Epidermal melanocyte (primary cell): ENCODE data around the gene INF2.
"Not testable (repeated sequence)": the region's sequence is repeated elsewhere in the genome, so short reads cannot be mapped to it uniquely, and the experiment has no call there.

Experiments used
- DNase-seq: peaks from one replicate; pipeline ENCODE4 v3.0.0; 2011; ENCODE audit warnings: low spot score; ENCODE audit not compliant: insufficient read length

The INF2 gene

DNA sequence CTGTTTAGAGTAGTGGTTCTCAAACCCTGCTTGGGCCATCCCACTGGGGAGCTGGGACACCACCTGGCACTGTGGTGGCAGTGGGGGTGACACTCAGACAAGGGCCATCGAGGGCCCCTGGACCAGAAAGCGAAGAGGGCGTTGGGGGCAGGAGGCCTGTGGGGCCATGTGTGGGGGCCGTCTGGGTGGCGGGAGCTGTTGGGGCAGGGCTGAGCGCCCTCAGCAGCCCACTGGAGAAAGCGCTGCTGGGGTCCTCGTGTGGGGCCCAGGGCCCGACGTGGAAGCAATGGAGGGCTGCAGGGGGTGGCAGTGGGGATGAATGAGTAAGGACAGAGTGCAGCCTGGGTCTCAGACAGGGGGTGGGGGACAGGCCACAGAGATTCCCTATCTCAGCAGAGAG is 28.7 kb downstream of the INF2 start:
- DNase-seq = no peak

DNA sequence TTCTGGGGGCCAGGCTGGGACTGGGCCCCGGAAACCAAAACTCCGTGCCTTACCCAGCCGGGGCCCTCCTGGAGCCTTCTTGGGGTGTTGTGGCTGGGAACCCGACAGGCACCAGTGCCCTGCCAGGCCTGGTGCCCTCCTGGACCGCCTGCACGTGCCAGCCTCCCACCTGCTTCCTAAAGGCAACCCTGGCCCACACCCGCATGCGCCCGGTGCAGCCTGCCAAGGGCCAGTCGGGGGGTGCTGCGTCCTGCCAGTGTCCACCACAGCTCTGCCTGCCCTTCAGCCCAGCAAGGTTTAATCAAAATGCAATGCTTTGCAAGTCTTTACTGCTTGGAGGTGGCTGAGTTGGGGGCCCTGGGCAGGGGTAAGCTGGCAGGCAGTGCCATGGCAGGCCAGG is 29.5 kb downstream of the INF2 start:
- DNase-seq = no peak

DNA sequence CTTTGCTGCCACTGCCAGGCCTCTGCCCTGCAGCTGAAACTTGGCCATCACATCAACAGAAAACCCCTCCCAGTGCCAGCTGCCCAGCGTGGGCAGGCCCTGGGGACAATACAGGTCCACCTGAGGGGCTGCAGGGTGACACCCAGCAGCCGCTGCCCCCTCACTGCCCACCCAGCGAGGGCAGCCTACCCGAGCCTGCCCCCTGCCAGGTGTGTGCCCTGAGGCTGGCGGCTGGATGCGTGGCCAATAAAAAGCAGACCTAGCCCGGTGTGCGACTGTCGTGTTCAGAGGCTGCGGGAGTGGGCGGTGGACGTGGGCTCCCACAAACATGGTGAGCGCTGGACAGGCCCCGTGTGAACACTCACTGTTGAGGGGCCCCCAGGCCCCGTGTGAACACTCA is 29.9 kb downstream of the INF2 start:
- no peak for DNase-seq

DNA sequence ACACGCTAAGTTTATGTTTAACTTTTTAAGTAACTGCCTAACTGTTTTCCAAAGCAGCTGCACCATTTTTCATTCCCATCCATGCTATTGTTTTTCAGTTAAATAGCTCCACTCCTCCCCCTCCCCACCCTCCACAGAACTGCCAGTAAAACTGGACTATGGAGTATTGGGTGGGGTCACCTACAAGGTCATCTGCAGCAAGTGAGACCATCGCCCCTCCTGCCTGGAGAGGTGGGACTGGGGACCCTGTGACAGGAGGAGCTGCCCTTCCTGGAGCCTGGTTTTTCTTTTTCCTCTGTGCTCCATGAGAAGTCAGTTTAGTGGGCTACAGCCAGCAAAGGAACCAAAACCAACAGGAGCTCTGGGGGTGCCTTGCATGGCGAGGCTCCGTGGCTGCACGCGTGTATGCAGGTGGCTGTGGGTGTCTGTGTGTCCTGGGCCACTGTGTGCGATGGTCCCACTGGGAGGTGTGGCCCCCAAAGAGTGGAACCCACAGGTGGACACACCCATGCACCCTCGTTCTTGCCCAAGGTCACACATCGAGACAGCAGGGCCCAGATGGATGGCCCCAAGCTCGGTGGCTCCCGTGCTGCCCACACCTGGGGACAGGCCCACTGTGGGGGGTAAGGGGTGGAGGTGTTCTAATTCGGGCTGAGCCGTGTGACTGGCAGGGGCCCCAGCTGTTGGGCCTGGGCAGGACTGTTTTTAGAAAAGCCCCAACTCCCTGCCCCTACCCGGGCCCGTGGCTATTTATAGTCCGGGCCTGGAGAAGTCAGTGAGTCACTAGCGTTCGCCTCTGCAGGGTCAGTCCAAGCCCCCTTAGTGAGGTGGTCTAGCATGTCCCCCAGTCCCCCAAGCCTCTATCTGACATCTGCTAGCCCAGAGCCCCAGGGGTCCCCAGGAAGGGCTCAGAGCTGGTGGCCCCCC is 32.4 kb downstream of the INF2 start:
- no peak for DNase-seq

DNA sequence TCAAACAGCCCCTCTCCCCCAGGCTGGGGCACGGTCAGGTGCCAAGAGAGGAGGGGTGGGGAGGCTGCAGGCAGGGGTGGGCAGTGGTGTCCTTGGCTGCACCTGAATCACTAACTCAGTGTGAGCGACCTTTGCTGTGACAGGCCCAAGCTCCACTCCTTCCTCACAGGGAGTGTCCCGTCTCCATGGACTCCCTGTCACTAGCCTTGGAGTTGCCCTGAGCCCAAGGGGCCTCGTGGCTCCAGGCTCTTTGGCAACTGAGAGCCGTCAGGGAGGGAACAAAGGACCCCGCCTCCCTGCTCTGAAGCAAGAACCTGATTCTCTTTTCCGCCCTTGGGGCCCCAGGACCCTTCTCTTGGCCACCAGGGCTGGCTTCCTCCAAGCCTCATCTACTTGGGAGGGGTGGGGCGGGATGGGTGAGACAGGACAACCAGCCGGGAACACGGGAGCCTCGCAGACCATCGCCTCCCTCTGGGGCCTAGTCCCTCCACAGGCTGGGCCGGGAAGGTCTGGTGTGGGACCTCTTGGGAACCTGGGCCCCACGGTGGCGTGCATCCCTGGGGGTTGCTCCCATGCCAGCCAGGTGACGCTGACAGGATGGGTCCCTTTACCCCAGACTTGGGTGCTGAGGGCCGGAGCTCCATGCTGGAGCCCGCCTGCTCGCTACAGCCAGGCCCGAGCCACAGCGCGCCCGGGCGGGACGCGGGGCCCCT is 33.7 kb downstream of the INF2 start:
- DNase-seq = no peak

DNA sequence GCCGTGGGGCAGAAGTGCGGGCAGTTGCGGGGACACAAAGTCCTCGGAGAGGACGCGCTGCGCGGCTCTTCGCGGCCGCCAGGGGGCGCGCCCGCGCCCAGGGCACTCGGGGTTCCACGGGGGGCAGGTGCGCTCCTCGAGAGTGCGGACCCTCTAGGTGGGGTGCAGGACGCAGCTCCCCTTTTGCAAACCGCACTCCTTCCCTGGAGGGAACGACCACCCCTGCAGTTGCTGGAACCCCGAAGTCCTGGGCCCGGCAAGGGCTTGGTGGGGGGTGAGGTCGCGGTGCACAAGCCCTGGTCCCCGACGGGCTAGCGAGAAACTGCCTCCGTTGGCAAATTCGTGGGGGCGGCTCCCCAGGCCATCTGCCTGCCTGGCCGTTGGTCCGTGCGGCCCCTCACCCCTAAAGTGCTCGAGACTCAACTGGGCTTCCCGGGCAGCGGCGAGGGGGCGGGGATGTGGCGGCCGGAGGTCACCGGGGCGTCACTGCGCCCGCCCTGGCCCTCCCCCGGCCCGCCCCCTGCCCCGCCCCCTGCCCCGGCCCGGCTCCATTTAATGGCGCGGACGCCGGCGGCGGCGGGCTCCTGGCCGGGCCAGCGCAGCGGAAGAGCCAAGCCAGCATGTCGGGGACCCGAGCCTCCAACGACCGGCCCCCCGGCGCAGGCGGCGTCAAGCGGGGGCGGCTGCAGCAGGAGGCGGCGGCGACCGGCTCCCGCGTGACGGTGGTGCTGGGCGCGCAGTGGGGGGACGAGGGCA is 34.4 kb downstream of the INF2 start, which contains the start of gene ADSS1:
Gene ADSS1 (plus strand): TSS at position 579 of the 756 bp plus-strand sequence. CDS start 42 bp downstream, at position 621.
- peak; percentile 83 for DNase-seq

DNA sequence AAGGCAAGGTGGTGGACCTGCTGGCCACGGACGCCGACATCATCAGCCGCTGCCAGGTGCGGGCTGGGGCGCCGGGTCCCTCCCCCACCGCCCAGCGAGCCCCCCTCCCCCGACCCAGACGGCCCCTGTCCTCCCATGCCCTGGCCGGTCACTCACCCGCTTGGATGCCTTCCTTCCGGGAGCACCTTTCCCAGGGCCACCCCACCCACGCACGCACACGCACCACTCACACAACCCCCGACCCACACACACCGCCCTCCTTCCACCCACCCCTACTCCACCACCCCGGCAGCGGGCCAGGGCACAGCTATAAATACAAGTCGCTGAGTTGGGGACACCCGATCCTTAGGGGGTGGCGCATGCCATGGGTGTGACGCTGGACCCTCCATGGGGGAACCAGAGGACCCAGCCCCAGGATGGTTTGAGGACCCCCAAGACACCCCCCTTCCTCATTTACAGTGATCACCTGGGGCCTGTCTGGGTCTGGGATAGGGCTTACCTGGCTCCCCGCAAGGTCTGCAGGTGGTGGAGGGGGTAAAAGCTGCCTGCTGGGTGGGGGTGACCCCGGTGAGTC is 35.1 kb downstream of the INF2 start:
- DNase-seq = no peak

DNA sequence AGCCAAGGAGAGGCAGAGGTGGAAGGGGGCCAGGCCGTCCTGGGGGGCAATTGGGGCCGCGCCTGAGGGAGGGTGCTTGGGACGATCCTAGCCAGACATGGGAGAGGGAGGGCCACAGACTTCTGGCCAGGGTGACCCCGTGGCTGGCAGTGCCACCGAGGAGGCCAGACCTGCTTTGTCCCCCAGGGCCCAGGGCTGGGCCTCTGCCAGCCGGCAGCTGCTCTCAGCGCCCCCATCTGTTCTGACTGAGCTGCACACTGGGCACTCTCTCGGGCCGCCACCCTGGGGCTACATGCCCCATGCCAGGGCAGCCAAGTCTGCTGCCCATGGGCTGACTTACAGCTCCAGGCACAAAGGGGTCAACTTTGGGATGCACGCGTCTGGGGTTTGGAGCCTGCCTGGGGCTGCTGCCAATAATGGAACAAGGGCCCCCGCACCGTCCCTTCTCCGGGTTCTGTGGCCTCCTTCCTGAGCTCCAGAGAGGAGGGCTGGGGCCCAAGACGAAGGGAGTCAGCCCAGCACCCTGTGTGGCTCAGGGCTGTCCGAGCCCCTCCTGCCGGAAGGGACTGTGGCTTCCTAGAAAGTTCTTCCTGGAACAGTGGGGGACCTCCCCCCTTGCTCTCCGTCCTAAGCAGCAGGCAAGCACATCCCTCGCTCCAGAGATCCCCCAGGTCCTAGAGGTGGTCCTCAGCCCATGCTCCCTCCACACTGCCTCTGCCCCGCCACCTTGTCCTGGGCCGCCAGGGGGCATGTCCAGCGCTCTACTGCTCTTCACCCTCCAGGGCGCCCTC is 35.8 kb downstream of the INF2 start:
- peak; percentile 71 for DNase-seq

DNA sequence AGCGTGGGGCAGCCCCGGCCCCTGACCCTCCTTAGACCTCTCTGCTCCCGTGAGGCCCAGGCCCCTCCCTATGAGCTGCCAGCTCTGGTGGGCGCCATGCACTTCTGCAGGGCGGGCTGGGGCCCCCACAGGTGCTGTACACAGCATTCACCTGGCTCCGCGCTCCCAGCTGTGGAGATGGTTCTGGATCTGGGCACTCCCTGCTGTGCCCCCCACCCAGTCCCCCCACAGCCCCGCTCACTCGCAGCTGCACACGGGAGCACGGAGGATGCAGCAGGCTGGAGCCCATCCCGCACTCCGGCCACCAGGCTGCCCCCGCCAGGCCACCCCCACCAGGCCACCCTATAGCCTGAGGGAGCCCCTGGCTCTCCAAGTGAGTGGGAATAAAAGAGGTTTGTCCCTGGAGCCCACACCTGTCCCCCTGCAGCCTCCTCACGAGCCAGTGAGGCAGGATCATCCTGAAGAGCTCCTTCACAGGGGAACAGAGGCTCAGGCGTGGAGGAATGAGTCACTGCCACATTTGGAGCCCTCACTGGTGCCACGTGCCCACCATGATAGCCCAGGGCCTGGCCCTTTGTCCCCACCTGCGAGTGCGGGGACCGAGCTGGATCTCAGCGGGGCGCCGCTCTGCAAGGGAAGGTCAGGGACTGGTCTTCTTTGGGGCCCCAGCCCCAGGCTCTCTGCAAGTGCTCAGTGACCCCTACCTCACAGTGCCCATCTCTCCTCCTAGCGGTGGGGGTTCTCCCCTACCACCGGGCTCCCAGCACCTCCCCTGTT is 36.5 kb downstream of the INF2 start:
- DNase-seq = no peak

DNA sequence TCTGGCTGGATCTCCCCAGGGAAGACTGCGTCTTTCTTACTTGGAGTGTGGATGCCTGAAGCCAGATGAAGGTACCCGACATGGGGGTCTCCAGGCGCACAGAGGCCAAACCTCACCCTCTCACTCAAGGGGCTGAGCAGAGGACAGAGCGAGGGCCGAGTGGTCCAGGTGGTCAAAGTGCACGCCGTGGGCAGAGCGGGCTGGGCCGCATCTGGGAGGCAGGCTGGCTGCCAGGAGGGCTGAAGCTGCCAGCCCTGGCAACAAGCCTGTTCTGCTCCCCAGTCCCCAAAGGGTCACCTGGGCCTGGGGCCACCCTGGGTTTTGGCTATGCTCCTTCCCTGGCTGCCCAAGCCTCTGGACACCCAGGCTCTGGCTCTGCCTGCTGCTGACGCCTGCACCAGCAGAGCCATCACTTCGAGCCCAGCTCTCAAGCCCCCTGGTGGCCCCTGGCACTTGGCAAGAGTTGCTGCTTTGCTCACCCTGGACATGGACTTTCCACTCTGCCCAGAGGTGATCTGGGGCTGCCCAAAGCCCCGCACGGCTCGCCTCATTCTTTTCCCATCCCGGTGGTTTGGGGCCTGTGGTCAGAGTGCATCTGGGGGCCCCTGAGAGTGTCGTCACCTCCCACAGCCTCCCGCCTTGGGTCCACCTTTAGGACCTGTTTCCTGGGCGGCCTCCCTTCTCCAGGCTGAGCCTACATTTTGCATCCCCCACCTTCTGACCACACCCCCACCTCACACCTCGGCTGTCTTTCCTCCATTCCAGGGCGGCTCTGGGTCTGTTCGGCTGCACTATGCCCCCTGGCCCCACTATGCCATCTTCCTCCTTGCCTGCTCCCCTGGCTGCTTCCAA is 37.4 kb downstream of the INF2 start:
- no peak for DNase-seq

DNA sequence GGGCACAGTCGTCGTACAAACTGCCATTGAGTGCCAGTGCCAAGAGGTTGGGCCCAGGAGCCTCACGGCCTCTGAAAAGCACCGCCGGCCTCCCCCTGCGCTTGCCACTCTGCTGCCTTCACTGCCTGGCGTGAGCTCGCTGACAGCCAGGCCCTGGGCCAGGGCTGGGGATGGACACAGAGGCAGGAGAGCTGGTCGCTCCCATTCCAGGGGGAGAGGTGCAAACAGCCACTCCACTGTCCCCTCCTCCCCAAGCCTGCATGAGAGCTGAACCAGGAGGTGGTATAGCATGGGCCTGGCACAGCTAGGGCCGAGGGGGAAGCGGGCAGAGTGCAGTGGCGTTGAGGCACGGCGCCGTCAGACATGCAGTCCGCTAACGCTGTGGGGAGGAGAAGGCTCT is 39.2 kb downstream of the INF2 start:
- DNase-seq = no peak

DNA sequence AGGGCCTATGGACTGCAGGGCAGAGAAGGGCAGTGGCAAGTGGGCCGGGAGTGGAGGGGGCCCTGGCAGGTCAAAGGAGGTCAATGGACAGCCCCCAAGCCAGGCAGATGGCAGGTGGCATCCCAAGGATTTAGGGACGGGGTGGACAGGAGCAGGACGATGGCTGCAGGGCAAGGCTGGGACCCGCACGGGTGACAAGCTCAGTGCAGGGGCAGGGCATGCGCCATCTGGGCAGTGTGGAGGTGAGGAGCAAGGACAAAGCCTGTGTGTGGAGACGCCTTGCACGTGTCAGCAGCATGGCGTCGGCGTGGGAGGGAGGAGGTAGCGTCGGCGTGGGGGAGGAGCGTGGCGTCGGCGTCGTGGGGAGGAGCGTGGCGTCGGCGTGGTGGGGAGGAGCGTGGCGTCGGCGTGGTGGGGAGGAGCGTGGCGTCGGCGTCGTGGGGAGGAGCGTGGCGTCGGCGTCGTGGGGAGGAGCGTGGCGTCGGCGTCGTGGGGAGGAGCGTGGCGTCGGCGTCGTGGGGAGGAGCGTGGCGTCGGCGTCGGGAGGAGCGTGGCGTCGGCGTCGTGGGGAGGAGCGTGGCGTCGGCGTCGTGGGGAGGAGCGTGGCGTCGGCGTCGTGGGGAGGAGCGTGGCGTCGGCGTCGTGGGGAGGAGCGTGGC is 39.9 kb downstream of the INF2 start:
- not testable (repeated sequence) for DNase-seq

DNA sequence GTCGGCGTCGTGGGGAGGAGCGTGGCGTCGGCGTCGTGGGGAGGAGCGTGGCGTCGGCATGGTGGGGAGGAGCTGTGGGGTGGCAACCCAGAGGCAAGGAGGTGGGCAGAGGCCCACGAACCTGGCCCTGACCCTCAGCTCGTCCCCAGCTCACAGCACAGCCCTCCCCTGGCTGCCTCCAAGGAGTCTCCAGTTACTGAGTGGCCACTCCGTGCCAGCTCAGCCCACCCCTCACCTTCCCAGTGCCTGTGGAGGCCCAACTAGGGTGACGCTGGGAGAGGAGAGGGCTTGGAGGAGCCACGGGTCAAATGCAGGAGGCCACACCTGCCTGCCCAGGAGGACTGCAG is 40.4 kb downstream of the INF2 start:
- no peak for DNase-seq

DNA sequence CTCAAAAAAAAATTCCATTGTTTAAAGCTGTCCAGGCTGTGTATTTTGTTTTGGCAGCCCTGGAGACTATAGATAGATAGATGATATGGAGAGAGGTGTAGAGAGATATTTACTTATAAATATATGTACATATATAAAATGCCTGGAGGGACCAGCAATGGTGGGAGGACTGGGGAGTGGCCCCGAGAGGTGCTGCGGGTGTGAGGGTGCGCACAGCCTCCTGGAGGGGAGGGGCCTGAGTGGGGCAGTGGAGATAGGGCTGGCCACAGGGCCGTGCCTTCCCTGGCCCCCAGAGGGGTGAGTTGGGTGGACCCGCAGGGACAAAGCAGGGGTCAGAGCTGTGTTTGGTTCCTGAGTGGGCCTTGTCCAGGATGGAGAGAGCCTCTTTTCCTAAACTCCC is 41.1 kb downstream of the INF2 start:
- DNase-seq = no peak

DNA sequence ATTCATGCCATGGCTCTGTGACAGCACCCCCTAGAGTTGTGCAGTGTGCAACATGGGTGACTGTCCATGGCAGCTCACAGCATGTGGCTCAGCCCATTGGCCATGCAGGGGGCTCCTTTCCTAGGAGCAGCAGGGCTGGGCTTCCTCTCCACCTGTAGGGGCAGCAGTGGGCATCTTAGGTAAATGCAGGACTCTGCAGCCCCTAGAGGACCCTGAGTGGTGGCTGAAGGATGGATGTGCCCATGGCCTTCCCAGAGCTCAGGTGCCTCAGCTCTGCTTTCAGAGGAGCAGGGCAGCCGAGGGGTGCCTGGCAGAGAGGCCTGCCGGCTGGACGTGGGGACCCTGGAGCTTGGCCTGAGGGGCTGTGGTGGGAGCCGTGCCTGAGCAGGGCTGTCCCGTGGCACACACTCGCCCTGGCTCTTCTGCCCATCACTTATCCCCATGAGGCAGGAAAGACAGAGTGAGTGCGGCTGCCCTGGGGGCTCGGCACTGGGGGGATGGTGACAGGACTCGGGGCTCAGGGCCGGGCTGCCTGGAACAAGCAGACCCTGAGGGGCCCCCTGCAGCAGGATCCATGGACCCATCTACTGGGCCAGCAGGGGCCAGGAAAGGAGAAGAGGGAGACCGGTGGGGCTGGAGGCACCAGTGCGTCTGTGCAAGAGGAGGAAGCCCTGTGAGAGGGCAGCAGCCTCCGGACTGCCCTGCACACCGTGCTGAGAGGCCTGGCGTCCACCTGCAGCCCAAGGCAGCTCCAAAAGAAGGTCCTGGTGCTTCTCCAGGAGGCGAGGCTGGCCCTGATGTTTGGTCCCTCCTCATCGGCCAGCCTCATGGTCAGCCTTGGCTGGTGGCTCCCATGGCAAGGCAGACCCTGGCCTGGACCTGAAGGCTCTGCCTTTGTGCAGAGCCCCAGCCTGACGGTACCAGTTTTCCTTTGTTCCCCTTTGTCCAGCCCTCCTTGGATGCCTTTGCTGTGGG is 42.2 kb downstream of the INF2 start:
- DNase-seq = no peak

DNA sequence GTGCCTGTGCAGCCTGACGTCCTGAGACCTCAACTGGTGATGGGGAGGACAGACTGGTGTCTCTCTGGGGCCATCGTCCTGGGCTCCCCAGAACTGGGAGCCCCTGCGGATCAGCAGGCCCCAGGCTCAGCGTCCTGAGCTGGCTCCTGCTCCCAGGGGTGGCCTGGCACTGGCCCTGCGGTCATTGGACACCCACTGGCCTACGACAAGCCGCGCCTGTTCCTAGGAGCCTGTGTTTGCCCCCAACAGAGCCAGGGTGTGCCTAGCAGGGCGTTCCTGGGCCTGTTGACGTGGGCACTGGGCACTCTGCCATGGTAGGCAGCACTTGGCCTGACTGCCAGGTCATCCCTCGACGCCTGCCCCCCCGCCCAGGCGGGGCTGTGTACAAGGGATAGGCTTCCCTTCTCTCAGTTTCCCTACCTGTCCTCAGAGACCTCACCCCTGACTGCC is 43.0 kb downstream of the INF2 start:
- DNase-seq = no peak

DNA sequence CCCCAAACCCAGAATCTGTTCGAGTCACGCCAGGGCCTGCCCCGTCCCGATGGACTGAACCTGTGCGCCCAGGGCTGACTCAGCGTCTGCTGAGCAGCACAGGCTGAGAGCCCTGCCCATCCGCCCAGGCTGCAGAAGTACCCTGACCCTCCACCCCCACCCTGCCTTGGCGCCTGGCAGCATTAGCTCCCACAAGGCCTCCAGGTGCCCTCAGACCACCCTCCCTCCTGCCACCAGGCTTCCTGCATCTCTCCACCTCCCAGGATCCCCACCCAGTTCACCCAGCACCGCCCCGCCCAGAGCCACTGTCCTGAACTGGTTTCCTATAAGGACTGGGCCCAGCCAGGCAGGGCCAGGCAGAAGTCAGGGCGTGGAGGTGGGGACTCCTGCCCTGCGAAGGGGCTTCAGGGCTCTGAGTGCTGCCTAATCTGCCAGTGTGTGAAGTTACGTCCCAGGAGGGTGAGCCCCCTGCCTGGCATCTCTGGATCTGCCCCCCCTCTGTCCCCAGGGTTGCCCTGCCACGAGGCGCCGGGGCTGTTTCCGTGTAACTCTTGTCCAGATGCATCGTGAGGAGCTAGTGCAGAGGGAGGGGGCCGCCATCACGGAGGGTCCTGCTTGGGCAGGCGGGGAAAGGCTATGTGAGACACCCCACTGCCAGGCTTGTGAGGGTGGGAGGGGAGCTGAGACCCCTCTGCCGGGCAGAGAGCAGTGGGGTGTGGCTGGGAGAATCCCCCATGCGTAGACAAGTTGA is 43.7 kb downstream of the INF2 start:
- no peak for DNase-seq
